Activated B cell treated with CpG ODN at 0.5 μM for 24 hours (primary cell): ENCODE measurements around the gene PDHA2. TPM values are rescaled to one million over a fixed set of nuclear protein-coding genes. Genes with fewer than 3 reads are reported as not detected.

ENCODE experiments used
- ATAC-seq: fragments of 200-7000 bp; cut with Tn5 transposase; one replicate; pipeline ENCODE4 v1.10.0; 2021; ENCODE audit warnings: low read depth, mild to moderate bottlenecking, moderate library complexity
- CTCF ChIA-PET: fragments of 350-600 bp; sonication (Branson Sonifier 250); formaldehyde crosslinking; loops from one replicate; lab custom pipeline; 2021; ENCODE audit warnings: antibody characterized with exemption; lab: Charles Lee
- POLR2A ChIA-PET: fragments of 350-600 bp; sonication (Branson Sonifier 250); formaldehyde crosslinking; loops from one replicate; lab custom pipeline; 2021; ENCODE audit warnings: antibody characterized with exemption; lab: Charles Lee
- DNase-seq: peaks from one replicate; pipeline ENCODE4 v3.0.0; 2022
- H3K27ac Mint-ChIP-seq: one replicate; pipeline ENCODE4 v1.8.0; 2020; ENCODE audit warnings: mixed read lengths
- H3K27me3 Mint-ChIP-seq: one replicate; pipeline ENCODE4 v1.8.0; 2021; ENCODE audit warnings: mixed read lengths
- H3K36me3 Mint-ChIP-seq: one replicate; pipeline ENCODE4 v1.8.0; 2021; ENCODE audit warnings: low read depth, mixed read lengths
- H3K4me1 Mint-ChIP-seq: one replicate; pipeline ENCODE4 v1.8.0; 2021; ENCODE audit warnings: mixed read lengths
- H3K4me3 Mint-ChIP-seq: one replicate; pipeline ENCODE4 v1.8.0; 2020; ENCODE audit warnings: mild to moderate bottlenecking, mixed read lengths
- H3K9me3 Mint-ChIP-seq: one replicate; pipeline ENCODE4 v1.8.0; 2020; ENCODE audit warnings: mixed read lengths
- intact Hi-C: fragments of 100-400 bp; cut with micrococcal nuclease; formaldehyde crosslinking; loops from one replicate; pipeline ENCODE4 v1.15.1; 2024
- total RNA-seq: library from RNA; stranded (reverse); gene quantifications from 2 replicates; pipeline ENCODE4 v1.2.3, GENCODE V29; 2022
- TF ChIP-seq, protein P1 (sequence below): fragments of 200-600 bp; IDR thresholded peaks from one replicate; pipeline ENCODE4 v1.8.0; 2022; ENCODE audit warnings: antibody characterized with exemption, mild to moderate bottlenecking

The PDHA2 gene
- not detected in 2 replicates for total RNA-seq

DNA sequence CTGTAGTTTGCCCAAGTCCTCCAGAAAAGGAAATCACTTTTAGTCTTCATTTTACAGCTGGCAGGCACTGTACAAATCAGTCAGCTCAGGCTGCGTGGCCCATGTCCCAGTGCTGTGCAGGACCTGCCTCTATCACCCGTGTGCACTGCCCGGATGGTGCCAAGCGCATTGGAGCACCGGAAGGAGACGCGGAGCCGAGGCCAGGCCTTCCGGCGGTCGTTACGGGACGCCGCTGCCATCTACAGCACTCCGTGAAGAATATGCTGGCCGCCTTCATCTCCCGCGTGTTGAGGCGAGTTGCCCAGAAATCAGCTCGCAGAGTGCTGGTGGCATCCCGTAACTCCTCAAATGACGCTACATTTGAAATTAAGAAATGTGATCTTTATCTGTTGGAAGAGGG lies at the start of gene PDHA2:
Gene PDHA2 (plus strand): TSS at position 203 of the 400 bp plus-strand sequence. CDS start 58 bp downstream, at position 261.
- CTCF ChIA-PET, result no interaction called here
- ATAC-seq (no peak), DNase-seq (no peak)
- TF ChIP-seq, protein P1, sequence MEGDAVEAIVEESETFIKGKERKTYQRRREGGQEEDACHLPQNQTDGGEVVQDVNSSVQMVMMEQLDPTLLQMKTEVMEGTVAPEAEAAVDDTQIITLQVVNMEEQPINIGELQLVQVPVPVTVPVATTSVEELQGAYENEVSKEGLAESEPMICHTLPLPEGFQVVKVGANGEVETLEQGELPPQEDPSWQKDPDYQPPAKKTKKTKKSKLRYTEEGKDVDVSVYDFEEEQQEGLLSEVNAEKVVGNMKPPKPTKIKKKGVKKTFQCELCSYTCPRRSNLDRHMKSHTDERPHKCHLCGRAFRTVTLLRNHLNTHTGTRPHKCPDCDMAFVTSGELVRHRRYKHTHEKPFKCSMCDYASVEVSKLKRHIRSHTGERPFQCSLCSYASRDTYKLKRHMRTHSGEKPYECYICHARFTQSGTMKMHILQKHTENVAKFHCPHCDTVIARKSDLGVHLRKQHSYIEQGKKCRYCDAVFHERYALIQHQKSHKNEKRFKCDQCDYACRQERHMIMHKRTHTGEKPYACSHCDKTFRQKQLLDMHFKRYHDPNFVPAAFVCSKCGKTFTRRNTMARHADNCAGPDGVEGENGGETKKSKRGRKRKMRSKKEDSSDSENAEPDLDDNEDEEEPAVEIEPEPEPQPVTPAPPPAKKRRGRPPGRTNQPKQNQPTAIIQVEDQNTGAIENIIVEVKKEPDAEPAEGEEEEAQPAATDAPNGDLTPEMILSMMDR, result no peak
- intact Hi-C loops, result no loop called here
- peaks cover 3% of the 10 kb centered on the region for H3K9me3 Mint-ChIP-seq
- no peaks in the 10 kb centered on the region for H3K4me1 Mint-ChIP-seq
- H3K27me3 Mint-ChIP-seq, result no peaks in the 10 kb centered on the region
- H3K4me3 Mint-ChIP-seq, result no peak within 1 kb of the TSS
- POLR2A ChIA-PET, result no interaction called here
- no peaks in the 10 kb centered on the region for H3K36me3 Mint-ChIP-seq
- no peak within 1 kb of the TSS for H3K27ac Mint-ChIP-seq

DNA sequence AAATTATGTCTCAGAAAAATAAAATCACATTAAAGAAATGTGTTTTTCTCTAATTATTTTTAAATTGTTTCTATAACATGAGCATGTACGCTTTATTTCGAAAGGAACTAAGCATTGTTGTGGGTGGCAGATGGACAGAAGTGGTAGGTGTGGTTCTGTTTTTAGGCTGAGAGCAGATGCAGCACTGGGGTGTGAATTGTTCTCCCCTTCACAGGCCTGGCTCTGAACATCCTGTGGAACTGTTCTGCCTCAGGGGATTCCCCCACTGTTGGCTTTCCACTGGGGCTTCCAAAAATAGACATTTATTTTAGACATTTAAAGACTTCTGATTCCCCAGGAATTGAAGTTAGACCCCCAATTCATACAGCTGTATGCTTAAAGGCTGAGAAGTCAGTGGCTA lies 41.9 kb upstream of the PDHA2 start:
- no peak overlapping the region for H3K4me3 Mint-ChIP-seq
- H3K4me1 Mint-ChIP-seq, result no peaks in the 10 kb centered on the region
- ChIA-PET CTCF (no interaction called here), POLR2A (no interaction called here)
- no peak overlapping the region for H3K27ac Mint-ChIP-seq
- no peak for ATAC-seq
- TF ChIP-seq, protein P1, result no peak
- intact Hi-C loops, result no loop called here
- H3K9me3 Mint-ChIP-seq, result peaks cover 4% of the 10 kb centered on the region
- no peaks in the 10 kb centered on the region for H3K36me3 Mint-ChIP-seq
- H3K27me3 Mint-ChIP-seq, result no peaks in the 10 kb centered on the region
- DNase-seq, result no peak

DNA sequence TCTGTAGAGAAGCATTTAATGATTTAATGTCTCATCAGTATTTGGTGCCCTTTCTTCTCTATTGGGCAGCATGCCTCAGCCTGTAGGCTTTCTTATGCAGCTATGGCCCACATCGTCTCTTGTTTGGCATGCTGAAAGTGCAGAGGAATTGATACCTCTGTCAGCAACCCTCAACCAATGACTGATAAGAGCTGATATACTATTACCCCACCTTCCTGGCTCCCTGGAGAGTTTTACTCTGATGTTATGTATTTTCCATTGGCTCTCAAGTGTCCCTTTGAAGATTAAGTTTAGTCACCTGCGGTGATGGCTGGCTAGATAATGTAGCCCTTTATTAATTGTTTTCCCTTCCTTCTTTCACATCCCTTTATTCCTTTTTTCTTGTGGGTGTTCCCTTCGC lies 41.2 kb upstream of the PDHA2 start:
- ATAC-seq, result no peak
- CTCF ChIA-PET, result no interaction called here
- intact Hi-C loops, result no loop called here
- DNase-seq, result no peak
- H3K27me3 Mint-ChIP-seq, result no peaks in the 10 kb centered on the region
- H3K4me3 Mint-ChIP-seq, result no peak overlapping the region
- H3K27ac Mint-ChIP-seq, result no peak overlapping the region
- peaks cover 4% of the 10 kb centered on the region for H3K9me3 Mint-ChIP-seq
- TF ChIP-seq, protein P1, result no peak
- H3K4me1 Mint-ChIP-seq, result no peaks in the 10 kb centered on the region
- POLR2A ChIA-PET, result no interaction called here
- H3K36me3 Mint-ChIP-seq, result no peaks in the 10 kb centered on the region

DNA sequence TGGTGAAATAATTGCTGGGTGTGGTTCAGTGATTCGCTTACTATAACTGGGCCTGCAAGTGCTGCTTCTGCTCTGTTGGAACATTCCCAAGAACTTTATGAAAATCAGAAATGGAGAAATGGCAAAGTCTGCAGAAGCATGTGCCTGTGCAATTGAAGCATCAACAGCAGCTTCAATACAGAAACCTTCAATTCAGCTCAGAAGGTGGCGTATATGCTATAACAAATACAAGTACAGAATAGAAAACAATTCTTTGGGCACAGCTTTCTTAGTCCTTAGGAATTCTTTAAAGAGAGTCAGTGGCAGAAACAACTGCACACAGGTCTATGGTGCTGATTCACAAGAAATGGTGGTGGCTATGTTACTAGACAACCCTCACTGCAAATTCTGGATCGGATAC lies 18.0 kb upstream of the PDHA2 start:
- ChIA-PET CTCF (no interaction called here), POLR2A (no interaction called here)
- ATAC-seq, result no peak
- TF ChIP-seq, protein P1, result no peak
- Mint-ChIP-seq H3K4me3 (no peak overlapping the region), H3K27ac (no peak overlapping the region), H3K27me3 (no peaks in the 10 kb centered on the region), H3K9me3 (no peaks in the 10 kb centered on the region), H3K36me3 (no peaks in the 10 kb centered on the region), H3K4me1 (no peaks in the 10 kb centered on the region)
- intact Hi-C loops, result no loop called here
- DNase-seq, result no peak

DNA sequence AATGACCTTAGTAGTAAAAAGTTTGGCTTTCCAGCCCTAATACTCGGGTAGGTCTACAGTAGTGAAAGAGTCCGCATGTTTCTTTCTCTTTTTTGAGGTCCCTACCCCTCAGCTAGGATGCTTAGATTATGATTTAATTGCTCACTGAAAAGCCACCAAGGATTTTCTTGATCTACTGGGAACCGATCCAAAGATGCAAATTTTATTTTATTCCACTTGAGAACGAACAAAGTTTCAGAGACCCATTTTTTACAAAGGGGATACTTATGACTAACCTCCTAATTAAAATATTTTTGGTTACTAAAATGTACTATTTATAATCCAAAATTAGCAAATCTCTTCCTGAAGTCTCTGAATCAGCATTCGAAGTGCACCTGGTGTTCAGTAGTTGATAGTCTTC lies 14.3 kb upstream of the PDHA2 start:
- DNase-seq (no peak), ATAC-seq (no peak)
- ChIA-PET POLR2A (no interaction called here), CTCF (no interaction called here)
- TF ChIP-seq, protein P1, result no peak
- Mint-ChIP-seq H3K27me3 (no peaks in the 10 kb centered on the region), H3K4me1 (no peaks in the 10 kb centered on the region), H3K27ac (no peak overlapping the region), H3K9me3 (peaks cover 2% of the 10 kb centered on the region), H3K4me3 (no peak overlapping the region), H3K36me3 (no peaks in the 10 kb centered on the region)
- intact Hi-C loops, result no loop called here
